Measurements from ENCODE around the gene SPINT1.

SPINT1 gene

GRCh38 chr15:40875991-40876730, 32.3 kb downstream of the SPINT1 start:
- Histone ChIP-seq H3K4me1 (ENCODE audit: low read length) (peaks cover 20% of the 10 kb centered on the region), H3K36me3 (replicated peaks; ENCODE audit: low read depth, low read length) (no peaks in the 10 kb centered on the region), H4K20me1 (ENCODE audit: insufficient read depth, low read length) (no peaks in the 10 kb centered on the region), H3K4me3 (ENCODE audit: low read length) (no peak overlapping the region), H2AFZ (ENCODE audit: low read depth, low read length) (no peak overlapping the region), H3K79me2 (ENCODE audit: low read length) (no peaks in the 10 kb centered on the region), H3K27me3 (ENCODE audit: low read depth, low read length) (no peaks in the 10 kb centered on the region), H3K4me2 (ENCODE audit: low read length) (no peak overlapping the region), H3K27ac (ENCODE audit: low read length) (no peak overlapping the region), H3K9ac (ENCODE audit: low read length) (no peak overlapping the region), H3K9me3 (ENCODE audit: insufficient read depth, low read length) (no peaks in the 10 kb centered on the region)
- no peak for TF ChIP-seq EZH2phosphoT487 (IDR thresholded peaks at IDR 0.05; ENCODE audit: low read depth)
- TF ChIP-seq CTCF (IDR thresholded peaks at IDR 0.05; ENCODE audit: low read depth, low read length) = no peak

- Histone ChIP-seq H3K9me3 (ENCODE audit: insufficient read depth, low read length) (no peaks in the 10 kb centered on the region), H4K20me1 (ENCODE audit: insufficient read depth, low read length) (no peaks in the 10 kb centered on the region), H3K4me1 (ENCODE audit: low read length) (peaks cover 15% of the 10 kb centered on the region), H3K9ac (ENCODE audit: low read length) (no peak overlapping the region), H3K27ac (ENCODE audit: low read length) (no peak overlapping the region), H3K27me3 (ENCODE audit: low read depth, low read length) (no peaks in the 10 kb centered on the region), H3K79me2 (ENCODE audit: low read length) (no peaks in the 10 kb centered on the region), H3K36me3 (replicated peaks; ENCODE audit: low read depth, low read length) (no peaks in the 10 kb centered on the region), H3K4me3 (ENCODE audit: low read length) (no peak overlapping the region), H3K4me2 (ENCODE audit: low read length) (no peak overlapping the region), H2AFZ (ENCODE audit: low read depth, low read length) (no peak overlapping the region)
- TF ChIP-seq EZH2phosphoT487 (IDR thresholded peaks at IDR 0.05; ENCODE audit: low read depth) = no peak
- no peak for TF ChIP-seq CTCF (IDR thresholded peaks at IDR 0.05; ENCODE audit: low read depth, low read length)
These were observed 33.8 kb downstream of the SPINT1 start for GRCh38 chr15:40877694-40878093.

GRCh38 chr15:40878785-40879184, 34.9 kb downstream of the SPINT1 start:
- Histone ChIP-seq H3K4me3 (ENCODE audit: low read length) (no peak overlapping the region), H3K27ac (ENCODE audit: low read length) (no peak overlapping the region), H3K4me1 (ENCODE audit: low read length) (peaks cover 15% of the 10 kb centered on the region), H3K36me3 (replicated peaks; ENCODE audit: low read depth, low read length) (no peaks in the 10 kb centered on the region), H3K9me3 (ENCODE audit: insufficient read depth, low read length) (no peaks in the 10 kb centered on the region), H2AFZ (ENCODE audit: low read depth, low read length) (no peak overlapping the region), H4K20me1 (ENCODE audit: insufficient read depth, low read length) (no peaks in the 10 kb centered on the region), H3K9ac (ENCODE audit: low read length) (no peak overlapping the region), H3K4me2 (ENCODE audit: low read length) (peak overlapping the region; percentile 30; the same call in 1 of the 2 replicates), H3K27me3 (ENCODE audit: low read depth, low read length) (no peaks in the 10 kb centered on the region), H3K79me2 (ENCODE audit: low read length) (no peaks in the 10 kb centered on the region)
- TF ChIP-seq EZH2phosphoT487 (IDR thresholded peaks at IDR 0.05; ENCODE audit: low read depth) = no peak
- no peak for TF ChIP-seq CTCF (IDR thresholded peaks at IDR 0.05; ENCODE audit: low read depth, low read length)

- no peak overlapping the region for H3K4me2 ChIP-seq (ENCODE audit: low read length)
- no peak overlapping the region for H2AFZ ChIP-seq (ENCODE audit: low read depth, low read length)
- H4K20me1 ChIP-seq (ENCODE audit: insufficient read depth, low read length) = no peaks in the 10 kb centered on the region
- H3K4me3 ChIP-seq (ENCODE audit: low read length) = no peak overlapping the region
- no peaks in the 10 kb centered on the region for H3K36me3 ChIP-seq (replicated peaks; ENCODE audit: low read depth, low read length)
- no peaks in the 10 kb centered on the region for H3K9me3 ChIP-seq (ENCODE audit: insufficient read depth, low read length)
- H3K27ac ChIP-seq (ENCODE audit: low read length) = no peak overlapping the region
- H3K27me3 ChIP-seq (ENCODE audit: low read depth, low read length) = no peaks in the 10 kb centered on the region
- H3K9ac ChIP-seq (ENCODE audit: low read length) = no peak overlapping the region
- H3K79me2 ChIP-seq (ENCODE audit: low read length) = no peaks in the 10 kb centered on the region
- H3K4me1 ChIP-seq (ENCODE audit: low read length) = peaks cover 13% of the 10 kb centered on the region
- TF ChIP-seq CTCF (IDR thresholded peaks at IDR 0.05; ENCODE audit: low read depth, low read length) (no peak), EZH2phosphoT487 (IDR thresholded peaks at IDR 0.05; ENCODE audit: low read depth) (no peak)
These were observed 35.8 kb downstream of the SPINT1 start for GRCh38 chr15:40879609-40880008.
